K562 (cell line): ENCODE results near the gene ITPKB. TPM values are rescaled to one million over a fixed set of nuclear protein-coding genes. Genes with fewer than 3 reads are reported as not detected.

ENCODE experiments used
- ATAC-seq: fragments of 200-7000 bp; cut with Tn5 transposase; 3 replicates; pipeline ENCODE4 v1.9.1; 2020; ENCODE audit warnings: moderate library complexity
- BruUV-seq: library from RNA; stranded (reverse); fragments of 400-500 nt; replicated peaks from 2 replicates; lab custom pipeline; 2021; lab: Mats Ljungman, UMichigan
- CTCF ChIA-PET: fragments of 300-600 bp; formaldehyde crosslinking; extraction: SDS; loops from one replicate; lab custom pipeline; 2021; ENCODE audit warnings: low intra/inter-chr PET ratio; lab: Yijun Ruan, JAX
- POLR2A ChIA-PET: fragments of 300-600, 350-650 bp; sonication (Branson Sonifier 250); formaldehyde crosslinking; extraction: SDS; loops from one replicate; lab custom pipeline; 2021; ENCODE audit warnings: antibody characterized with exemption, inconsistent platforms; lab: Yijun Ruan, JAX
- DNase-seq, 4 experiments: peaks; one replicate each; pipeline versions ENCODE4 v3.0.0 to v3.0.0-alpha.2; 2011 to 2018; ENCODE audit warnings: low spot score in 3 of 4, mixed read lengths in 3 of 4; ENCODE audit errors: extremely low read depth in 1 of 4
- FAIRE-seq: peaks from 2 replicates; lab custom pipeline; 2011; peaks lifted over from hg19 to GRCh38; lab: Jason Lieb, UNC
- H2AFZ ChIP-seq: 2 replicates; pipeline ENCODE4 v1.6.0; 2011; ENCODE audit warnings: low read depth, low read length, control low read depth, inconsistent platforms
- H3K27ac ChIP-seq: fragments of 200-600 bp; 3 replicates; pipeline ENCODE4 v1.8.0; 2011; ENCODE audit warnings: low read depth, mild to moderate bottlenecking, control low read depth, inconsistent platforms, low read length, moderate library complexity, mixed read lengths; ENCODE audit errors: extremely low read depth
- H3K27me3 ChIP-seq, 2 experiments: fragments of 300-600 bp in 1 of 2; 2 replicates in 1 of 2; 3 replicates in 1 of 2; pipeline versions ENCODE4 v1.6.0 to v1.8.0; 2011; ENCODE audit warnings: inconsistent platforms in 2 of 2, low read length in 2 of 2, mild to moderate bottlenecking in 1 of 2, mixed read lengths in 1 of 2, moderate library complexity in 1 of 2; ENCODE audit not compliant: control insufficient read depth in 2 of 2, insufficient read depth in 2 of 2
- H3K36me3 ChIP-seq: fragments of 300-600 bp; 3 replicates; pipeline ENCODE4 v1.8.0; 2011; ENCODE audit warnings: mild to moderate bottlenecking, low read length, inconsistent platforms; ENCODE audit not compliant: control insufficient read depth, insufficient read depth
- H3K4me1 ChIP-seq, 2 experiments: fragments of 200-600 bp in 1 of 2; replicated peaks in 1 of 2; 2 replicates in 1 of 2; 3 replicates in 1 of 2; pipeline versions ENCODE4 v1.5.1 to v1.8.0; 2011; ENCODE audit warnings: inconsistent platforms in 2 of 2, low read length in 2 of 2, mild to moderate bottlenecking in 1 of 2, mixed read lengths in 1 of 2, moderate library complexity in 1 of 2; ENCODE audit not compliant: control insufficient read depth in 2 of 2, insufficient read depth in 2 of 2
- H3K4me2 ChIP-seq: 2 replicates; pipeline ENCODE4 v1.6.1; 2011; ENCODE audit warnings: low read length, control low read depth, inconsistent platforms, mixed read lengths; ENCODE audit not compliant: insufficient read depth
- H3K4me3 ChIP-seq: fragments of 200-600 bp; sonication (generic), shearing (Covaris generic); 2 replicates; pipeline ENCODE4 v1.5.1; 2016; ENCODE audit warnings: control low read depth, inconsistent platforms
- H3K79me2 ChIP-seq: fragments of 200-600 bp; 3 replicates; pipeline ENCODE4 v1.8.0; 2011; ENCODE audit warnings: low read length, inconsistent platforms; ENCODE audit not compliant: control insufficient read depth, insufficient read depth
- H3K9ac ChIP-seq, 2 experiments: 2 replicates each; pipeline versions ENCODE4 v1.6.0 to v1.6.1; 2011; ENCODE audit warnings: low read depth in 2 of 2, low read length in 2 of 2, control low read depth in 1 of 2, inconsistent platforms in 1 of 2, mild to moderate bottlenecking in 1 of 2, mixed read lengths in 1 of 2; ENCODE audit not compliant: insufficient read depth in 1 of 2
- H3K9me1 ChIP-seq: one replicate; pipeline ENCODE4 v1.6.0; 2011; ENCODE audit warnings: inconsistent platforms, mild to moderate bottlenecking, low read length, moderate library complexity; ENCODE audit not compliant: control insufficient read depth, insufficient read depth
- H3K9me3 ChIP-seq: replicated peaks from 2 replicates; pipeline ENCODE4 v1.5.1; 2011; ENCODE audit warnings: low read depth, low read length, inconsistent platforms; ENCODE audit not compliant: control insufficient read depth, insufficient read depth
- H4K20me1 ChIP-seq: replicated peaks from 2 replicates; pipeline ENCODE4 v1.6.1; 2011; ENCODE audit warnings: low read length, inconsistent platforms, mixed read lengths; ENCODE audit not compliant: control insufficient read depth, insufficient read depth
- NFIC ChIP-seq: fragments of 450-650 bp; IDR thresholded peaks from 2 replicates; pipeline ENCODE4 v1.6.1; 2017; ENCODE audit warnings: mild to moderate bottlenecking, inconsistent platforms
- WGBS: fragments of 100-300 bp; shearing (Covaris generic); methylation state at CpG from one replicate; pipeline ENCODE4 v1.1.6; 2016; ENCODE audit warnings: low coverage, mixed read lengths; ENCODE audit not compliant: insufficient coverage; ENCODE audit errors: missing lambda C conversion rate; 5-methylcytosine and 5-hydroxymethylcytosine counted together
- in situ Hi-C: fragments of 300-500 bp; cut with MboI; formaldehyde crosslinking; loops from 4 replicates; pipeline ENCODE4 v1.15.0; 2018; ENCODE audit warnings: inconsistent platforms, mixed read lengths
- intact Hi-C: fragments of 100-400 bp; cut with micrococcal nuclease; formaldehyde crosslinking; loops from 2 replicates; pipeline ENCODE4 v1.14.2; 2022
- polyA plus RNA-seq, 8 experiments: library from polyadenylated mRNA; depleted of rRNA in 4 of 8; stranded (reverse) in 5 of 8; unstranded in 3 of 8; fragments of >200 nt; fragmentation: Nextera tagmentation in 2 of 8; fragmentation: Illumina TruSeq in 1 of 8; extraction: Ambion mirVana in 2 of 8; extraction: Trizol in 1 of 8; gene quantifications; 2 replicates each; pipeline versions ENCODE4 v1.2.1 to v1.2.3, GENCODE V29; 2011 to 2014; ENCODE audit warnings: inconsistent platforms in 1 of 8, missing spikeins in 1 of 8
- total RNA-seq, 7 experiments: library from RNA; depleted of rRNA in 6 of 7; stranded (reverse); fragments of >200 nt in 6 of 7; fragmentation: Illumina TruSeq in 2 of 7; extraction: Trizol in 2 of 7; gene quantifications; 2 replicates each; pipeline versions ENCODE4 v1.2.1 to v1.2.3, GENCODE V29; 2011 to 2021; ENCODE audit warnings: low replicate concordance in 1 of 7
- TF ChIP-seq, protein P1 (sequence below): fragments of 450-650 bp; IDR thresholded peaks from 2 replicates; pipeline ENCODE4 v1.6.1; 2016; ENCODE audit warnings: borderline replicate concordance
- TF ChIP-seq, protein P2 (sequence below): fragments of 450-650 bp; IDR thresholded peaks from 2 replicates; pipeline ENCODE4 v1.6.1; 2016

Gene ITPKB
- total and polyA plus RNA-seq, 9 of the 15 experiments (the other 6 are each of a cell fraction or from before 2014, with no cell fraction given), result 0.01 to 0.22 TPM; not detected in 7

DNA sequence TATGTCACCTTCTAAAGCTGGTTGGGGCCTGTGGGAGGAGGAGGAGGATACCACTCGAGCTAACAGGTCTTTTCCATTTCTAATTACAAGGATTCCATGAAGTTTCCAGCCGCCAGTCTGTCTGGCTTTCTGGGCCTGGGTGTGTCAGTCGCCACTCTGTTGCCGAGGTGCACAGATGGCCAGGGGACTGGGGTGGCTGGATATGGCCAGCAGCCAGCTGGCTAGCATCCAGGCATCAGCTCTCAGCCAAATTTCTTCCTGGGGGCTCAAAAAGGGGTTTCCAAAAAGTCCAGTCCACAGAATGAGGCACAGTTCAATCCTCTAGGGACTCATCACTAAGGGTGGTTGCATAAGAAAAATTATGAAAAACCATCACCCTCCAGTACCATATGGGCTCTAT is 32.4 kb downstream of the ITPKB start:
- peak; percentile 49; the same call in 1 of the 2 replicates for TF ChIP-seq NFIC
- TF ChIP-seq, protein P1, sequence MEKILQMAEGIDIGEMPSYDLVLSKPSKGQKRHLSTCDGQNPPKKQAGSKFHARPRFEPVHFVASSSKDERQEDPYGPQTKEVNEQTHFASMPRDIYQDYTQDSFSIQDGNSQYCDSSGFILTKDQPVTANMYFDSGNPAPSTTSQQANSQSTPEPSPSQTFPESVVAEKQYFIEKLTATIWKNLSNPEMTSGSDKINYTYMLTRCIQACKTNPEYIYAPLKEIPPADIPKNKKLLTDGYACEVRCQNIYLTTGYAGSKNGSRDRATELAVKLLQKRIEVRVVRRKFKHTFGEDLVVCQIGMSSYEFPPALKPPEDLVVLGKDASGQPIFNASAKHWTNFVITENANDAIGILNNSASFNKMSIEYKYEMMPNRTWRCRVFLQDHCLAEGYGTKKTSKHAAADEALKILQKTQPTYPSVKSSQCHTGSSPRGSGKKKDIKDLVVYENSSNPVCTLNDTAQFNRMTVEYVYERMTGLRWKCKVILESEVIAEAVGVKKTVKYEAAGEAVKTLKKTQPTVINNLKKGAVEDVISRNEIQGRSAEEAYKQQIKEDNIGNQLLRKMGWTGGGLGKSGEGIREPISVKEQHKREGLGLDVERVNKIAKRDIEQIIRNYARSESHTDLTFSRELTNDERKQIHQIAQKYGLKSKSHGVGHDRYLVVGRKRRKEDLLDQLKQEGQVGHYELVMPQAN, result no peak
- TF ChIP-seq, protein P2, sequence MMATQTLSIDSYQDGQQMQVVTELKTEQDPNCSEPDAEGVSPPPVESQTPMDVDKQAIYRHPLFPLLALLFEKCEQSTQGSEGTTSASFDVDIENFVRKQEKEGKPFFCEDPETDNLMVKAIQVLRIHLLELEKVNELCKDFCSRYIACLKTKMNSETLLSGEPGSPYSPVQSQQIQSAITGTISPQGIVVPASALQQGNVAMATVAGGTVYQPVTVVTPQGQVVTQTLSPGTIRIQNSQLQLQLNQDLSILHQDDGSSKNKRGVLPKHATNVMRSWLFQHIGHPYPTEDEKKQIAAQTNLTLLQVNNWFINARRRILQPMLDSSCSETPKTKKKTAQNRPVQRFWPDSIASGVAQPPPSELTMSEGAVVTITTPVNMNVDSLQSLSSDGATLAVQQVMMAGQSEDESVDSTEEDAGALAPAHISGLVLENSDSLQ, result no peak
- TF ChIP-seq, all 486 proteins: peak for 1
- ChIA-PET POLR2A (interaction anchor here (0.7 kb wide), 1 partner anchor 52 kb away, joined by 3 read pairs; no protein-coding TSS in a partner anchor), CTCF (no interaction called here)
- no peak overlapping the region for H3K27ac ChIP-seq
- intact Hi-C loops (no loop called here), in situ Hi-C loops (no loop called here)
- H4K20me1 ChIP-seq, result no peaks in the 10 kb centered on the region; the same call in 1 of the 2 replicates
- peaks cover 12 to 43% of the 10 kb centered on the region in 2 experiments for H3K27me3 ChIP-seq
- ATAC-seq (no peak), FAIRE-seq (no peak), DNase-seq (no peak)
- H3K4me1 ChIP-seq, result peaks cover 8 to 9% of the 10 kb centered on the region in 2 experiments; a peak in 2 of 5 replicates
- no peaks in the 10 kb centered on the region for H3K9me3 ChIP-seq
- H3K4me3 ChIP-seq, result no peak overlapping the region
- no TSS peak for BruUV-seq
- no peaks in the 10 kb centered on the region for H3K9me1 ChIP-seq
- H3K4me2 ChIP-seq, result no peak overlapping the region
- H3K79me2 ChIP-seq, result no peaks in the 10 kb centered on the region
- H2AFZ ChIP-seq, result no peak overlapping the region
- WGBS, result 0% methylated on average over 4 of the region's 4 CpGs
- H3K9ac ChIP-seq, result no peak overlapping the region
- no peaks in the 10 kb centered on the region for H3K36me3 ChIP-seq
